HG02885 (cell line): Measurements from ENCODE around the gene XRCC4.
"Not testable (repeated sequence)": the region's sequence is repeated elsewhere in the genome, so short reads cannot be mapped to it uniquely, and the experiment has no call there.

ENCODE experiments used
- ATAC-seq: cut with Tn5 transposase; IDR thresholded peaks from one replicate; pipeline ENCODE4 v1.9.1; 2021; ENCODE audit warnings: mild to moderate bottlenecking; ENCODE audit not compliant: unreplicated experiment, poor library complexity

Gene XRCC4

GRCh38 chr5:83076742-83077661, at the start of gene XRCC4, which contains the start of gene TMEM167A:
Gene XRCC4, plus strand, starts transcription at chr5:83077547. Its CDS starts 27,373 bp downstream, at chr5:83104920.
Gene TMEM167A, minus strand, starts transcription at chr5:83077394. Its CDS starts 71 bp downstream, at chr5:83077323.
- ATAC-seq = peak; percentile 97

- ATAC-seq = no peak
Measured at GRCh38 chr5:83029912-83030311, 47.4 kb upstream of the XRCC4 start.

GRCh38 chr5:83031381-83031780, 46.0 kb upstream of the XRCC4 start:
- no peak for ATAC-seq

GRCh38 chr5:83034036-83034435, 43.3 kb upstream of the XRCC4 start:
- no peak for ATAC-seq

GRCh38 chr5:83034528-83035207, 42.7 kb upstream of the XRCC4 start:
- ATAC-seq = no peak

- no peak for ATAC-seq
Measured at GRCh38 chr5:83035373-83036100, 41.8 kb upstream of the XRCC4 start.

- no peak for ATAC-seq
Measured at GRCh38 chr5:83036991-83037575, 40.3 kb upstream of the XRCC4 start.

GRCh38 chr5:83038924-83039323, 38.4 kb upstream of the XRCC4 start:
- ATAC-seq = no peak

- ATAC-seq = no peak
Measured at GRCh38 chr5:83042507-83042906, 34.8 kb upstream of the XRCC4 start.

GRCh38 chr5:83044926-83045325, 32.4 kb upstream of the XRCC4 start:
- no peak for ATAC-seq

GRCh38 chr5:83048277-83048676, 29.1 kb upstream of the XRCC4 start:
- no peak for ATAC-seq

GRCh38 chr5:83048811-83049210, 28.5 kb upstream of the XRCC4 start:
- no peak for ATAC-seq

GRCh38 chr5:83049370-83049885, 27.9 kb upstream of the XRCC4 start:
- no peak for ATAC-seq

GRCh38 chr5:83050723-83051340, 26.5 kb upstream of the XRCC4 start:
- ATAC-seq = no peak

GRCh38 chr5:83055166-83055565, 22.2 kb upstream of the XRCC4 start:
- no peak for ATAC-seq

- no peak for ATAC-seq
Measured at GRCh38 chr5:83058726-83059125, 18.6 kb upstream of the XRCC4 start.

- no peak for ATAC-seq
Measured at GRCh38 chr5:83059341-83059740, 18.0 kb upstream of the XRCC4 start.

GRCh38 chr5:83066548-83067110, 10.7 kb upstream of the XRCC4 start:
- ATAC-seq = no peak

GRCh38 chr5:83067377-83067776, 10.0 kb upstream of the XRCC4 start:
- not testable (repeated sequence) for ATAC-seq
